ENCODE data around the gene ERBB2.
A peak's percentile ranks its signal among the peaks of the same experiment; 100 is the strongest.

Gene ERBB2

GRCh38 chr17:39665642-39666224, 34.1 kb upstream of the ERBB2 start:
- DNase-seq (ENCODE audit: low spot score) = peak; percentile 43

GRCh38 chr17:39666231-39666600, 33.6 kb upstream of the ERBB2 start:
- no peak for DNase-seq (ENCODE audit: low spot score)

GRCh38 chr17:39666601-39667261, 33.1 kb upstream of the ERBB2 start:
- DNase-seq (ENCODE audit: low spot score) = no peak

GRCh38 chr17:39667262-39667944, 32.5 kb upstream of the ERBB2 start:
- no peak for DNase-seq (ENCODE audit: low spot score)

GRCh38 chr17:39667945-39668924, 31.6 kb upstream of the ERBB2 start, which contains the start of gene PNMT:
TSS of gene PNMT (plus strand) at chr17:39668453. CDS start at chr17:39668476, 23 bp downstream.
- DNase-seq (ENCODE audit: low spot score) = peak; percentile 79

GRCh38 chr17:39669897-39670735, 29.7 kb upstream of the ERBB2 start:
- no peak for DNase-seq (ENCODE audit: low spot score)

- DNase-seq (ENCODE audit: low spot score) = no peak
These were observed 29.1 kb upstream of the ERBB2 start for GRCh38 chr17:39670746-39671145.

GRCh38 chr17:39671651-39672521, 28.0 kb upstream of the ERBB2 start:
- DNase-seq (ENCODE audit: low spot score) = peak; percentile 45

- DNase-seq (ENCODE audit: low spot score) = no peak
These were observed 27.1 kb upstream of the ERBB2 start for GRCh38 chr17:39672522-39673334.

GRCh38 chr17:39673335-39674081, 26.4 kb upstream of the ERBB2 start:
- no peak for DNase-seq (ENCODE audit: low spot score)

GRCh38 chr17:39674179-39674578, 25.7 kb upstream of the ERBB2 start:
- no peak for DNase-seq (ENCODE audit: low spot score)

GRCh38 chr17:39674702-39675389, 25.0 kb upstream of the ERBB2 start:
- DNase-seq (ENCODE audit: low spot score) = peak; percentile 71

- DNase-seq (ENCODE audit: low spot score) = no peak
These were observed 24.3 kb upstream of the ERBB2 start for GRCh38 chr17:39675390-39676082.

GRCh38 chr17:39676198-39676819, 23.6 kb upstream of the ERBB2 start:
- DNase-seq (ENCODE audit: low spot score) = peak; percentile 43

- DNase-seq (ENCODE audit: low spot score) = no peak
These were observed 22.8 kb upstream of the ERBB2 start for GRCh38 chr17:39677072-39677471.

- DNase-seq (ENCODE audit: low spot score) = no peak
These were observed 22.1 kb upstream of the ERBB2 start for GRCh38 chr17:39677542-39678339.
